ENCODE results near the gene GOLM1. TPM values are rescaled to one million over a fixed set of nuclear protein-coding genes. Genes with fewer than 3 reads are reported as not detected.
"Not testable (repeated sequence)": the region's sequence is repeated elsewhere in the genome, so short reads cannot be mapped to it uniquely, and the experiment has no call there.

GOLM1 gene
- total RNA-seq, 4 donors from 2014 or later: 4.6 to 11.1 (median 7.1) TPM

DNA sequence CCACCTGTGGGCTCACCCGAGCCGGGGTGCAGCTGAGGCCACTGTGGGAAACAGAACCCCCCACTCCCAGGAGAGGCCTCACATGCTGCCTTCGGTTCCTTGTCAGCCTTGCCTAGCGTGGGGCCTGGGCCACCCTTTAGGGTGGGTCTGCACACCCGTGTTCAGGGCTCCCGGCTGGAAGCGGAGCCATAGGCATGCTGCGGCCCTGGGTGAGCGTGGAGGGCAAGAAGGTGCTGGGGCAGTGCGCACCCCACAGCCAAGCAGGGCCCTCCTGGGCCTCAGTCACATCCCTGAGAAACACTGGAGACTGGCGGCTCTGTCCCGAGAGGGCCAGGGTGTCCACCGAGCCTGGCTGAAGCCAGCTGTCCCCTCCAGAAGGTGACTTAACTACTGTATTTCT lies 41.9 kb downstream of the GOLM1 start:
- no peak overlapping the region for H3K4me3 ChIP-seq (ENCODE audit: low read depth, poor library complexity, severe bottlenecking)
- 91 to 92% methylated on average over 9 to 12 of the region's 13 CpGs for WGBS, 2 donors
- DNase-seq (ENCODE audit: low spot score in 2 of 2): peak in 1 of 2 donors; percentile 32
- intact Hi-C loops (cut with DNase I; ENCODE audit: low total_unique reads): no loop called here
- TF ChIP-seq, protein P1, sequence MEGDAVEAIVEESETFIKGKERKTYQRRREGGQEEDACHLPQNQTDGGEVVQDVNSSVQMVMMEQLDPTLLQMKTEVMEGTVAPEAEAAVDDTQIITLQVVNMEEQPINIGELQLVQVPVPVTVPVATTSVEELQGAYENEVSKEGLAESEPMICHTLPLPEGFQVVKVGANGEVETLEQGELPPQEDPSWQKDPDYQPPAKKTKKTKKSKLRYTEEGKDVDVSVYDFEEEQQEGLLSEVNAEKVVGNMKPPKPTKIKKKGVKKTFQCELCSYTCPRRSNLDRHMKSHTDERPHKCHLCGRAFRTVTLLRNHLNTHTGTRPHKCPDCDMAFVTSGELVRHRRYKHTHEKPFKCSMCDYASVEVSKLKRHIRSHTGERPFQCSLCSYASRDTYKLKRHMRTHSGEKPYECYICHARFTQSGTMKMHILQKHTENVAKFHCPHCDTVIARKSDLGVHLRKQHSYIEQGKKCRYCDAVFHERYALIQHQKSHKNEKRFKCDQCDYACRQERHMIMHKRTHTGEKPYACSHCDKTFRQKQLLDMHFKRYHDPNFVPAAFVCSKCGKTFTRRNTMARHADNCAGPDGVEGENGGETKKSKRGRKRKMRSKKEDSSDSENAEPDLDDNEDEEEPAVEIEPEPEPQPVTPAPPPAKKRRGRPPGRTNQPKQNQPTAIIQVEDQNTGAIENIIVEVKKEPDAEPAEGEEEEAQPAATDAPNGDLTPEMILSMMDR (IDR thresholded peaks at IDR 0.05): no peak
- no peak for TF ChIP-seq POLR2A (IDR thresholded peaks at IDR 0.05)

DNA sequence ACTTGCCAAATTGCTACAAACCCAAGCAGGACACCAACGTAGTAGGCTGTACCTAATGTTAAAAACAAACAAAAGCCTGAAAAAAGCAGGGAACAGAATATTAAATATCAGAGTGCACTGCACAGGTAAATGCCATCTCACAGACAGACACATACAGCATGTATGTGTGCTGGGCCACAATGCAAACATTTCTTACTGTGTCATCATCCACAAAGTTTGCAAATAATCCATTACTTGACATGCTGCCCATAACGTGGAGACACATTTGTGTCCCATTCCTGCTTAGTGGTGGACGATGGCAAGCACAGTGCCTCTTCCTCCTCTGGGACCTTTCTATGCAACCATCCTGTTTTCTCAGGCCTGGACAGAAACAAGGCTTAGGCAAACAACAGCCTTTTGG lies 44.7 kb downstream of the GOLM1 start:
- H3K4me3 ChIP-seq (ENCODE audit: low read depth, poor library complexity, severe bottlenecking): no peak overlapping the region
- intact Hi-C loops (cut with DNase I; ENCODE audit: low total_unique reads): no loop called here
- no peak for TF ChIP-seq POLR2A (IDR thresholded peaks at IDR 0.05)
- TF ChIP-seq, protein P1 (IDR thresholded peaks at IDR 0.05): no peak
- DNase-seq (ENCODE audit: low spot score in 2 of 2): no peak
- 69 to 83% methylated on average over 3 of the region's 3 CpGs for WGBS, 2 donors

DNA sequence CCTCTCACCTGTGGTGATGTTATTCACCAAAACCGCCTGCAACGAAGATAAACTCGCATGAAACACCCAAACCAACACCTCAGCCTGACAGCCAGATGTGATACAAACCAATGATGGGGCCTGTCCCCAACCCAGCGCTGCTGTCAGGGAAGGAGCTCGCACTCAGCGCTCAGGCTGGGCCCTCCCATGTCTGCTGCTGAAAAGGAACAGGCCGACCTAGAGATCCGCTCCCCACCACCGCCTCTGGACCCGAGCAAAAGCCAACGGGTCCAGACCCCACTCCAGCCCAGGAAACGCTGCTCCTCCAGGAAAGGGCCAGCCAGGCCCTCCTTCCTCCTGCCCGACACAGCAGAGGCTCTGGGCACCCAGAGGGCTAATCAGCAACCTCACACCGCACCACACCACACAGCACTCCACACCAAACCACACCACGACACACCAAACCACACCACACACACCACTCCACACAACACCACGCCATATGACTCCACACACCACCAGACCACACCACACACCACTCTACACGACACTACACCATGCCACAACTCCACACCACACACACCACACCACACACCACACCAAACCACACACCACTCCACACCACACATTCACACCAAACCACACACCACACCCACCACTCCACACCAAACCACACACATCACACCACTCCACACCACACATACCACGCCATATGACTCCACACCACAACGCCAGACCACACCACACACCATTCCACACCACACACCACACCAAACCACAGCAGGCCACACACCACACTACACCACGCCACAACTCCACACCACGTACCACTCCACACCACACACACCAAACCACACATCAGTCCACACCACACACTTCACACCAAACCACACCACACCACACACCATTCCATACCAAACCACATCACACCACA lies 46.5 kb downstream of the GOLM1 start:
- peak in 1 of 2 donors; percentile 63 for DNase-seq (ENCODE audit: low spot score in 2 of 2)
- H3K4me3 ChIP-seq (ENCODE audit: low read depth, poor library complexity, severe bottlenecking): no peak overlapping the region
- intact Hi-C loops (cut with DNase I; ENCODE audit: low total_unique reads): no loop called here
- WGBS, 2 donors: 80 to 91% methylated on average over 21 of the region's 21 CpGs
- TF ChIP-seq, protein P1 (IDR thresholded peaks at IDR 0.05): no peak
- TF ChIP-seq POLR2A (IDR thresholded peaks at IDR 0.05): no peak

DNA sequence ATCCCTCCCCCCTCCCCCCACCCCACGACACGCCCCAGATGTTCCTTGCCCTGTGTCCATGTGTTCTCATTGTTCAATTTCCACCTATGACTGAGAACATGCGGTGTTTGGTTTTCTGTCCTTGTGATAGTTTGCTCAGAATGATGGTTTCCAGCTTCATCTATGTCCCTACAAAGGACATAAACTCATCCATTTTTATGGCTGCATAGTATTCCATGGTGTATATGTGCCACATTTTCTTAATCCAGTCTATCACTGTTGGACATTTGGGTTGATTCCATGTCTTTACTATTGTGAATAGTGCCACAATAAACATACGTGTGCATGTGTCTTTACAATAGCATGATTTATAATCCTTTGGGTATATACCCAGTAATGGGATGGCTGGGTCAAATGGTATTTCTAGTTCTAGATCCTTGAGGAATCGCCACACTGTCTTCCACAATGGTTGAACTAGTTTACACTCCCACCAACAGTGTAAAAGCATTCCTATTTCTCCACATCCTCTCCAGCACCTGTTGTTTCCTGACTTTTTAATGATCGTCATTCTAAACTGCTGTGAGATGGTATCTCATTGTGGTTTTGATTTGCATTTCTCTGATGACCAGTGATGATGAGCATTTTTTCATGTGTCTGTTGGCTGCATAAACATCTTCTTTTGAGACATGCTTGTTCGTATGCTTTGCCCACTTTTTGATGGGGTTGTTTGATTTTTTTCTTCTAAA lies 51.2 kb downstream of the GOLM1 start:
- WGBS, 2 donors: 91 to 94% methylated on average over 7 of the region's 7 CpGs
- intact Hi-C loops (cut with DNase I; ENCODE audit: low total_unique reads); H3K4me3 ChIP-seq (ENCODE audit: low read depth, poor library complexity, severe bottlenecking); DNase-seq (ENCODE audit: low spot score in 2 of 2): not testable (repeated sequence)

DNA sequence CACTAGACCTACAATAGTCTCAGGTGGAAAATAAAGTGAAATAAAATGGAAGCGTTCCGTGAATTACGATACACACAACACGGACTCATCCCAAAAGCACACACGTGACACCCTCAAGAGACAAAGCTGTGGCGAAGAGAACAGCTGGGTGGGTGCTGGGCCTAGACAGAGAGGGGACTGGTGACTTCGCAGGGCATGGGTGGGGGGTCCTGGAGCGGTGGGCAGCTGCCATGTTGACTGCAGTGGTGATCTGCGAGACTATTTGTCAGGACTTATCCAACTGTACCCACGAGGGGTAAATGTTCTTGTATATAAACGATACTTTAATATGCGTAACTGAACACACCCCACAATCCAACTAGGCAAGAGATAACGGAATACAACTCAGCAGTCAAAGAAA lies 52.0 kb downstream of the GOLM1 start:
- intact Hi-C loops (cut with DNase I; ENCODE audit: low total_unique reads): no loop called here
- 93 to 96% methylated on average over 13 of the region's 13 CpGs for WGBS, 2 donors
- no peak for TF ChIP-seq POLR2A (IDR thresholded peaks at IDR 0.05)
- TF ChIP-seq, protein P1 (IDR thresholded peaks at IDR 0.05): no peak
- no peak overlapping the region for H3K4me3 ChIP-seq (ENCODE audit: low read depth, poor library complexity, severe bottlenecking)
- DNase-seq (ENCODE audit: low spot score in 2 of 2): peak in 1 of 2 donors; percentile 53

DNA sequence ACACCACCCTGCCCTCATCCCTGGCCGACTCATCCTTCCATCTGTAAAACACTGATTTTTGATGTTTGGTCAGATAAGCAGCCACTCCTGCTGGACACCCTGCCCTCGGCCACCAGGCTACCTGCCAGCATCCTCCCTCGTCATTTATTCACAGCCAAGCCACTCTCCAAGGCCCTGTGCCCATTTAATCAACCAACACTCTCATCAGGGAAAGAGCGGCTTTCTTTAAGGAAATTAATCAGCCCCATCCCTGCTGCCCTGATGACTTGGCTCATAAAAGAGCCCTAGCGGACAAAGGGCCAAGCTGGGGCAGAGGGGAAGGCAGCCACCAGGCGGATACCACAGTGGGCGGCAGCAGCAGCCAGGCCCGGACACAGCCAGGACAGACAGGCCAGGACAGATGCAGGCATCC lies 52.4 kb downstream of the GOLM1 start:
- WGBS, 2 donors: 75 to 84% methylated on average over 8 of the region's 8 CpGs
- peak in 1 of 2 donors; percentile 72 for DNase-seq (ENCODE audit: low spot score in 2 of 2)
- TF ChIP-seq POLR2A (IDR thresholded peaks at IDR 0.05): no peak
- TF ChIP-seq, protein P1 (IDR thresholded peaks at IDR 0.05): no peak
- no peak overlapping the region for H3K4me3 ChIP-seq (ENCODE audit: low read depth, poor library complexity, severe bottlenecking)
- intact Hi-C loops (cut with DNase I; ENCODE audit: low total_unique reads): no loop called here
